ENCODE measurements around the gene CDRT15L2.
"Not testable (repeated sequence)": the region's sequence is repeated elsewhere in the genome, so short reads cannot be mapped to it uniquely, and the experiment has no call there.

The CDRT15L2 gene

GRCh38 chr17:20583891-20584577 lies 4.5 kb downstream of the CDRT15L2 start:
- DNase-seq = not testable (repeated sequence)

GRCh38 chr17:20588744-20589453 lies 9.4 kb downstream of the CDRT15L2 start:
- not testable (repeated sequence) for DNase-seq

DNA sequence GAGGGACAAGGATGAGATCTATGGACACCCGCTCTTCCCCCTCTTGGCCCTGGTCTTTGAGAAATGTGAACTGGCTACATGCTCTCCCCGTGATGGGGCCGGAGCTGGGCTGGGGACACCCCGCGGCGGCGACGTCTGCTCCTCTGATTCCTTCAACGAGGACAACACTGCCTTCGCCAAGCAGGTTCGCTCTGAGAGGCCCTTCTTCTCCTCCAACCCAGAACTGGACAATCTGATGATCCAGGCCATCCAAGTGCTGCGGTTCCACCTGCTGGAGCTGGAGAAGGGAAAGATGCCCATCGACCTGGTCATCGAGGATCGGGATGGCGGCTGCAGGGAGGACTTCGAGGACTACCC lies 9.9 kb downstream of the CDRT15L2 start:
- not testable (repeated sequence) for DNase-seq

DNA sequence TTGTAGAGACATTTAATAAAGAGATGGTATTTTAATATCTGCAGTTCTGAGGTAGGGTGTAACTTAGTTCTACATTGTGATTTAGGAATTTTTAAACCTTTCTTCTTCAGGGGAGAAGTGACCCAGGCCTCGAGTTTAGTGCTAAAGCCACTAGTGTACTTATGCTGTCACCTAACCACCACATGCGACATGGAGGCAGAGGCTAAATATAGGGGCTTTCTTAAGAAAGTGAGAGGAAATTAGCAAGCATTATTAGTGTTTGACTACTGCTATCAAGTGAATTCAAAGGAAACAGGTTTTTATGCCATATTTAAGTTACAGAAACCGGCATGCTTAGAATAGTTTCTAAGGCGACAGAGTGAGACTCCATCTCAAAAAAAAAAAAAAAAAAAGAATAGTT lies 11.5 kb downstream of the CDRT15L2 start:
- not testable (repeated sequence) for DNase-seq

- not testable (repeated sequence) for DNase-seq
These were observed 26.0 kb downstream of the CDRT15L2 start for GRCh38 chr17:20605568-20605967.

- DNase-seq = not testable (repeated sequence)
These were observed 30.0 kb downstream of the CDRT15L2 start for GRCh38 chr17:20609490-20609889.

- DNase-seq = no peak
These were observed 31.8 kb downstream of the CDRT15L2 start for GRCh38 chr17:20611309-20611708.

- no peak for DNase-seq
These were observed 33.1 kb downstream of the CDRT15L2 start for GRCh38 chr17:20612635-20613034.

GRCh38 chr17:20613248-20613647 lies 33.7 kb downstream of the CDRT15L2 start:
- DNase-seq = no peak

DNA sequence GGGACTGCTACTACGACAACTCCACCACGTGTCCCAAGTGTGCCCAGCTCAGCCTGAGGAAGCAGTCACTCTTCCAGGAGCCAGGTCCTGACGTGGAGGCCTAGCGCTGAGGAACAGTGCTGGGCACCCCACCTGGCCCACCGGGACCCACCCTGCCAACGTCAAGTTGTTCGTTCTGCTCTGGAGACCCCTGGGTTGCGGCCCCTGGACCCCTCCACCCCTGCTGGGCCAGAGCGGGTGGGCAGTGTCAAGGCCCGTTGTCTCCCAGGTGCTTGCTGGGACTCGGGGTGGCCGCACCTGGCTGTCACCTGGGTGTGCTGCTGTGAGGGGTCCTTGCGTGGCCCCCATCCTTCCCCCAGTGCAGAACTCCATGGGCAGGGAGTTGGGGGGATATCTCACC lies 34.4 kb downstream of the CDRT15L2 start:
- no peak for DNase-seq

- DNase-seq = not testable (repeated sequence)
These were observed 35.9 kb downstream of the CDRT15L2 start for GRCh38 chr17:20615461-20615860.
